A549 treated with AZD9567 at 1 μM for 4 hours (cell line): Measurements from ENCODE around the gene NMT1. TPM values are rescaled to one million over a fixed set of nuclear protein-coding genes. Genes with fewer than 3 reads are reported as not detected.

Experiments
- total RNA-seq: library from RNA; stranded (reverse); fragments of 200-300 nt; extraction: Qiagen RNA extraction; gene quantifications from 5 replicates; pipeline ENCODE4 v1.2.3, GENCODE V29; 2022; ENCODE audit not compliant: insufficient read depth

Gene NMT1
- 118 to 186 TPM (median 166 TPM) in 5 replicates for total RNA-seq

GRCh38 chr17:45060797-45061605 is at the start of gene NMT1:
NMT1 (plus strand) TSS chr17:45061317; CDS start chr17:45061330, 13 bp downstream.

DNA sequence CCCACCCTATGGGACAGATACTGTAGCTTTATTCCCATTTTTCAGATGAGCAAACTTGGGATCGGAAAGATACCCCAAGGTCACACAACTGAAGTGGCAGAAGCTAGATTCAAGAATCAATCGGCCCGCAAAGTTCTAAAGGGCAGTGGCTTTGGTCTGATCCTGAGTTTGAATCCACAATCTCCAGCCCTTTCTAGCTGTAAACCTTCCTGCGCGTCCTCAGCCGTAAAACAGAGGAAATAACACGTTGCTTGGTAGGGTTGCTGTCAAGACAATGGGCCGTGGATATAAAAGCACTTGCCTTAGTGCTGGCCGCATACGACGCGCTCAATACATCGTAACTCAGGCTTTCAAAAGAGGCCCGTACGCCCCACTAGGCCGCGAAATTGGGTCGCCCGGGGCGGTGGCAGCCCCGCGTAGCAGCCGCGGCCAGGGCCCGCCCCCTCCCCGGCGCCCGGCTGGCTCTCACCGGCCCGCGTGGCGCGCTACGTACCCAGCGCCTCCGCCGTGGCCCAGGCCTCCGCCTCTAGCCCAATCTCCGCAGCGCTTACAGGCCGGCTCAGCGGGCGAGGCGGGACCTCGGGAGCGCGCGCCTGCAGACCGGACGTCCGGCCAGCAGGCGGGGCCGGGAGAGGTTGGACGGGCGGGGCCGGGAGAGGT is 9.9 kb upstream of the NMT1 start, which contains the start of gene DCAKD:
TSS of gene DCAKD (minus strand) at position 573 of the 660 bp plus-strand sequence. CDS start 16,747 bp downstream, outside the sequence.

DNA sequence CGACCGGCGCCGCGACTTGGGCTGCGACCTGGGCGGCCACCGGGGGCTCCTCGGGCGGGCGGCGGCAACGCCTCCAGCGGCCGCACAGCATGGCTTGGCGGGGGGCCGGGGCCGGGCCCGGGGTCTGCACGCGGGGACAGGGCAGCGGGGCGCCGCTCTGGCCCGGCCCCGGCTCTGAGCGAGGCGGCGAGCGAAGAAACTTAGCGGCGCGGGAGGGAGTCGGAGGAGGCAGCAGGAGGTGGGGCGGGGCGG is 71.1 kb downstream of the NMT1 start, which contains the start of gene PLCD3:
TSS of gene PLCD3 (minus strand) at position 196 of the 252 bp plus-strand sequence. CDS start at position 91, 105 bp downstream.

GRCh38 chr17:45135192-45135977 is 74.3 kb downstream of the NMT1 start, which contains the start of gene ACBD4:
ACBD4 (plus strand) TSS chr17:45135687; CDS start chr17:45136145, 458 bp downstream.

DNA sequence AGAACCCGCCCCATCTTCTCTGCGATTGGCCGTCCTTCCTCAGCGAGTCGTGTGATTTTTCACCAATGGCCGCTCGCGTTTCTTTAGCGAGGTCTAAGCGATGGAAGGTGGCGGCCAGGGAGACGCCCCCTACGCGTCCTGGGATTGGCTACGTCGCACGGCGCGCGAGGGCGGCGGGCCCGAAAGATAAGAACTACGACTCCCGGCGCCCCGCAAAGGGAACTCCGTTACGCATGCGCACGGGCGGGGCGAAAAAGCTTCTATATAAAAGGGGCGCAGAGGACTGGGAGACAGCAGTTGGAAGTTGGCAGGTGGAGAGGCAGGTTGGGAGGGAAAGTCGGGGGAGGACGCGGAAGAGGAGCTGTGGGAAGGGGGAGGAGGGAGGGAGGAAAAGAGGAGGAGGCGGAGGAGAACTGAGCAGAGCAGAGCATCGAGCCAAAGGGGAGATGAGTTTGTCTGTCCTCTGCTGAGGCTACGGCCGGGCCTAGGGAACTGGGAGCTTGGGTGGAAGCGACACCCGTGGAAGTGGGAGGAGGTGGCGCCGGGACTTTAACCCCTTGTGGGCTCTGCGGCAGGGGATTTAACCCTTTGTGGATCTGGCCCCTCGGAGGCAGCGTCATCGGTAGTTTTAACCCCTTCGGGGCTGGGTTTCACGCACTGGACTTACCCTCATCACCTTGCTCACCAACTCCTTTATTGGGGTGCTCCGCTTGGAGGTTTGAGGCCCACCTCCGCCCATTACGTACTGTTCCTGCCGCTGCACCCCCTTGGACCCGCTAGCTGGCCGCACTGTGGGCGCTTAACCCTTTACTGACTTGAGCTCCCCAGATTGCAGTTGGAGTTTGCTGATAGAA is 87.3 kb downstream of the NMT1 start, which contains the start of gene HEXIM1:
TSS of gene HEXIM1 (plus strand) at position 293 of the 854 bp plus-strand sequence. CDS start 716 bp downstream, outside the sequence.

Other genes with a start within 250 kb of the NMT1 start
- 17.7 to 29.2 TPM (median 27.7 TPM) in 5 replicates for gene GJC1, start 231.0 kb upstream of the NMT1 start, total RNA-seq
- not detected in 5 replicates for gene HIGD1B, start 213.4 kb upstream of the NMT1 start, total RNA-seq
- 125 to 225 TPM (median 146 TPM) in 5 replicates for gene EFTUD2, start 161.9 kb upstream of the NMT1 start, total RNA-seq
- gene GFAP, start 145.8 kb upstream of the NMT1 start, total RNA-seq = 0.52 to 0.63 TPM (median 0.54 TPM) in 4 of 5 replicates, not detected in the other
- gene KIF18B, start 113.5 kb upstream of the NMT1 start, total RNA-seq = 27.7 to 41.2 TPM (median 37.6 TPM) in 5 replicates
- 14.9 to 29.1 TPM (median 26.6 TPM) in 5 replicates for gene C1QL1, start 93.0 kb upstream of the NMT1 start, total RNA-seq
- gene DCAKD, start 9.7 kb upstream of the NMT1 start, total RNA-seq = 18.1 to 21.5 TPM (median 19.4 TPM) in 5 replicates
- 159 to 180 TPM (median 164 TPM) in 5 replicates for gene PLCD3, start 71.2 kb downstream of the NMT1 start, total RNA-seq
- 3.0 to 9.2 TPM (median 7.7 TPM) in 5 replicates for gene ACBD4, start 74.4 kb downstream of the NMT1 start, total RNA-seq
- gene HEXIM1, start 87.2 kb downstream of the NMT1 start, total RNA-seq = 49.5 to 55.6 TPM (median 53.2 TPM) in 5 replicates
- 13.2 to 21.8 TPM (median 15.3 TPM) in 5 replicates for gene HEXIM2, start 100.6 kb downstream of the NMT1 start, total RNA-seq
- 25.4 to 35.1 TPM (median 26.4 TPM) in 5 replicates for gene FMNL1, start 160.6 kb downstream of the NMT1 start, total RNA-seq
- 0.08 to 0.21 TPM (median 0.15 TPM) in 4 of 5 replicates, not detected in the other for gene SPATA32, start 200.8 kb downstream of the NMT1 start, total RNA-seq